Pancreas (tissue), 10 donors: ENCODE data around the gene IQGAP2. TPM values are rescaled to one million over a fixed set of nuclear protein-coding genes. Genes with fewer than 3 reads are reported as not detected.
A peak's percentile ranks its signal among the peaks of the same experiment; 100 is the strongest.
"Not testable (repeated sequence)": the region's sequence is repeated elsewhere in the genome, so short reads cannot be mapped to it uniquely, and the experiment has no call there.

ENCODE experiments used
- ATAC-seq, 4 donors: fragments of 200-7000 bp; cut with Tn5 transposase; one replicate each; pipeline versions ENCODE4 v1.8.0 to v1.9.1; 2020; ENCODE audit warnings: mild to moderate bottlenecking in 4 of 4, moderate library complexity in 4 of 4
- DNase-seq, 6 donors: peaks; one replicate each; pipeline ENCODE4 v3.0.0-alpha.2; 2020
- FAIRE-seq: peaks from 2 replicates; lab custom pipeline; 2012; peaks lifted over from hg19 to GRCh38; lab: Jason Lieb, UNC
- H3K27ac ChIP-seq, 4 donors: fragments of 200-600 bp; sonication (generic); 1 replicate in 3 of 4; 2 replicates in 1 of 4; pipeline versions ENCODE4 v1.5.0 to v1.8.0; 2020
- H3K27me3 ChIP-seq, 4 donors: fragments of 200-600 bp; one replicate each; pipeline ENCODE4 v1.8.0; 2021
- H3K36me3 ChIP-seq, 3 donors: fragments of 200-600 bp; sonication (generic) in 1 of 3; one replicate each; pipeline versions ENCODE4 v1.5.0 to v1.8.0; 2020 to 2021
- H3K4me1 ChIP-seq, 3 donors: fragments of 200-600 bp; one replicate each; pipeline ENCODE4 v1.8.0; 2021
- H3K4me3 ChIP-seq, 4 donors: fragments of 200-600 bp; sonication (generic) in 2 of 4; one replicate each; pipeline versions ENCODE4 v1.5.0 to v1.8.0; 2020 to 2021
- H3K9me3 ChIP-seq, 4 donors: fragments of 200-600 bp; one replicate each; pipeline ENCODE4 v1.8.0; 2021
- WGBS, 2 donors: extraction: QIAGEN DNeasy Blood & Tissue Kit; methylation state at CpG; one replicate each; pipeline ENCODE4 v1.1.7; 2013; 5-methylcytosine and 5-hydroxymethylcytosine counted together
- intact Hi-C, 3 donors: fragments of 100-400 bp; cut with DNase I; formaldehyde crosslinking; loops; one replicate each; pipeline versions ENCODE4 v1.11.1 to v1.14.2; 2022
- polyA plus RNA-seq, 2 donors: library from polyadenylated mRNA; stranded (reverse); fragments of 200-250 nt; gene quantifications; one replicate each; pipeline ENCODE4 v1.2.3, GENCODE V29; 2013
- total RNA-seq, 6 donors: library from RNA; stranded (reverse); fragmentation: NEBNext Ultra II Directional in 4 of 6; extraction: Animal tissue kit (Norgen Biotek cat#: 25700) in 4 of 6; gene quantifications; one replicate each; pipeline versions ENCODE4 v1.2.1 to v1.2.4, GENCODE V29; 2021 to 2023
- TF ChIP-seq, protein P1 (sequence below), 4 donors: fragments of 200-600 bp; sonication (generic) in 3 of 4; IDR thresholded peaks; one replicate each; pipeline versions ENCODE4 v1.5.0 to v1.8.0; 2021; ENCODE audit warnings: antibody characterized with exemption in 4 of 4
- donor health status: healthy with polysubstance abuse.
- donor health status: DM: no; HTN: no; CAD: no; lungs with moderate emphysema.
- donor health status: DM: no; HTN: no; CAD: no.
- donor health status: control.
- donor health status: control.
- donor health status: Bipolar disorder and iron deficiency.
- donor health status: DM: yes; HTN: yes; CAD: no.
- donor health status: DM: no; HTN: no; CAD: no.
- donor health status: DM: no; HTN: no; CAD: no.
- donor health status: DM: yes; HTN: yes; CAD: no.

IQGAP2 gene
- total and polyA plus RNA-seq, 8 donors, result 14.4 to 54.0 (median 35.2) TPM

DNA sequence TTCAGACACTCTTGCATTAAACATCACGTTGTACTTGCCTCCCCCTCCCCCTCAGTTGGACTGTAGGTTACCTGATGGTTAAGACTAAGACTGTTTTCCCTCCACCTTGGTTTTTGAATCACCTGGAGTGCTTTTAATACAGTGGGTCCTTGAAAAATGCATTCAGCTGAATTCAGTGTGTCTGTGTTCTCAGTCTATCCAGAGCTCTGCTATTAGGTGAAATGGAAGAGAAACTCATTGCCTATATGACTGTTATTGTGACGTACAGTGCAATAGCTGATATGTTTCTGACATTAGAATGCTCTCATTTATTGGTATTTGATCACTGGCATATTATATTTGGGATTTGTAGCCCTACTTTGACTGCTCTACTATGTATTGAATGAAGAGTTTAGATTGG is 111.6 kb downstream of the IQGAP2 start:
- DNase-seq (no peak), FAIRE-seq (no peak), ATAC-seq (no peak)
- H3K9me3 ChIP-seq, result no peaks in the 10 kb centered on the region
- no peaks in the 10 kb centered on the region for H3K36me3 ChIP-seq
- H3K4me1 ChIP-seq, result no peaks in the 10 kb centered on the region
- TF ChIP-seq, protein P1, sequence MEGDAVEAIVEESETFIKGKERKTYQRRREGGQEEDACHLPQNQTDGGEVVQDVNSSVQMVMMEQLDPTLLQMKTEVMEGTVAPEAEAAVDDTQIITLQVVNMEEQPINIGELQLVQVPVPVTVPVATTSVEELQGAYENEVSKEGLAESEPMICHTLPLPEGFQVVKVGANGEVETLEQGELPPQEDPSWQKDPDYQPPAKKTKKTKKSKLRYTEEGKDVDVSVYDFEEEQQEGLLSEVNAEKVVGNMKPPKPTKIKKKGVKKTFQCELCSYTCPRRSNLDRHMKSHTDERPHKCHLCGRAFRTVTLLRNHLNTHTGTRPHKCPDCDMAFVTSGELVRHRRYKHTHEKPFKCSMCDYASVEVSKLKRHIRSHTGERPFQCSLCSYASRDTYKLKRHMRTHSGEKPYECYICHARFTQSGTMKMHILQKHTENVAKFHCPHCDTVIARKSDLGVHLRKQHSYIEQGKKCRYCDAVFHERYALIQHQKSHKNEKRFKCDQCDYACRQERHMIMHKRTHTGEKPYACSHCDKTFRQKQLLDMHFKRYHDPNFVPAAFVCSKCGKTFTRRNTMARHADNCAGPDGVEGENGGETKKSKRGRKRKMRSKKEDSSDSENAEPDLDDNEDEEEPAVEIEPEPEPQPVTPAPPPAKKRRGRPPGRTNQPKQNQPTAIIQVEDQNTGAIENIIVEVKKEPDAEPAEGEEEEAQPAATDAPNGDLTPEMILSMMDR (IDR thresholded peaks at IDR 0.05), result no peak
- no peak overlapping the region for H3K4me3 ChIP-seq
- intact Hi-C loops, result no loop called here
- H3K27me3 ChIP-seq, result no peaks in the 10 kb centered on the region
- H3K27ac ChIP-seq, result no peak overlapping the region
- WGBS, 2 donors, result 72 to 82% methylated on average over 2 of the region's 2 CpGs

DNA sequence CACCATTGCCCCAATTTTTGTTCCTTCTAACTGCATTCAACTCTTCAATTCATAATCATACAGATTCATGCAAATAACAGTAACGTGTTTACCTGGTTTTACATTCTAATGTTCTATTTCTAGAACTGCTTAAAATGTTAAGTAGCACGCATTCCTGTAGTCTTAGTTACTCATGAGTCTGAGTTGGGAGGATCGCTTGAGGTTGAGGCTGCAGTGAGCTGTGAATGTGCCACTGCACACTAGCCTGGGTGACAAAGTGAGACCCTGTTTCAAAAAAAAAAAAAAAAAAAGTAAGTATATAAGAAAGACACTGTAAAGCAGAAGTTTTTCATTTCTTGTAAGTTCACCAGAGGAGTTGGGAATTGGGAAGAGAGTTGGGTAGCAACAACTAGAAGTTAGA is 114.2 kb downstream of the IQGAP2 start:
- Histone ChIP-seq H3K27me3 (no peaks in the 10 kb centered on the region), H3K36me3 (no peaks in the 10 kb centered on the region), H3K4me1 (peaks cover 0 to 2% (median 0%) of the 10 kb centered on the region in 3 donors), H3K4me3 (no peak overlapping the region), H3K9me3 (no peaks in the 10 kb centered on the region), H3K27ac (no peak overlapping the region)
- ATAC-seq, result no peak
- DNase-seq, result no peak
- FAIRE-seq, result no peak
- intact Hi-C loops, result no loop called here
- 97 to 98% methylated on average over 3 of the region's 3 CpGs for WGBS, 2 donors
- TF ChIP-seq, protein P1 (IDR thresholded peaks at IDR 0.05), result no peak

DNA sequence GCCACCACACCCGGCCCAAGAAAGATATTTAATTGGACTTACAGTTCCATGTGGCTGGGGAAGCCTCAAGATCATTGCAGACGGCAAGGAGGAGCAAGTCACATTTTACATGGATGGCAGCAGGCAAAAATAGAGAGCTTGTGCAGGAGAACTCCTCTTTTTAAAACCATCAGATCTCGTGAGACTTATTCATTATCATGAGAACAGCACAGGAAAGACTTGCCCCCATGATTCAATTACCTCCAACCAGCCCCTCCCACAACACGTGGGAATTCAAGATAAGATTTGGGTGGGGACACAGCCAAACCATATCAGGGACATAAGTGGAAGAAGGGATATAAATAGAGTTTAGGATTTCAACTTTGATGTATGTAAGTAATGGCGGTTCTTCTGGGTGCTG is 115.2 kb downstream of the IQGAP2 start:
- DNase-seq, H3K27me3 ChIP-seq, FAIRE-seq, H3K9me3 ChIP-seq, H3K4me1 ChIP-seq, intact Hi-C loops, H3K27ac ChIP-seq, H3K36me3 ChIP-seq, H3K4me3 ChIP-seq, ATAC-seq: not testable (repeated sequence)
- 77 to 87% methylated on average over 5 of the region's 5 CpGs for WGBS, 2 donors

GRCh38 chr5:76521240-76521758 is 118.2 kb downstream of the IQGAP2 start:
- Histone ChIP-seq H3K36me3 (no peaks in the 10 kb centered on the region), H3K9me3 (no peaks in the 10 kb centered on the region), H3K27ac (no peak overlapping the region), H3K27me3 (no peaks in the 10 kb centered on the region), H3K4me3 (no peak overlapping the region), H3K4me1 (peaks cover 0 to 12% (median 4%) of the 10 kb centered on the region in 3 donors)
- FAIRE-seq (no peak), ATAC-seq (peak in 2 of 4 donors; percentile 9 to 43), DNase-seq (no peak)
- TF ChIP-seq, protein P1 (IDR thresholded peaks at IDR 0.05), result no peak
- whole genome bisulfite sequencing, 2 donors, result 75 to 76% methylated on average over 6 of the region's 6 CpGs
- intact Hi-C loops, result no loop called here

GRCh38 chr5:76522103-76522935 is 119.2 kb downstream of the IQGAP2 start:
- Histone ChIP-seq H3K9me3 (no peaks in the 10 kb centered on the region), H3K4me1 (peaks cover 2 to 16% (median 4%) of the 10 kb centered on the region in 3 donors), H3K27ac (peak overlapping the region in 2 of 4 donors; percentile 13 to 25), H3K27me3 (no peaks in the 10 kb centered on the region), H3K36me3 (no peaks in the 10 kb centered on the region), H3K4me3 (no peak overlapping the region)
- WGBS, 2 donors, result 75 to 77% methylated on average over 11 of the region's 11 CpGs
- intact Hi-C loops, result no loop called here
- FAIRE-seq (peak; percentile 59), DNase-seq (no peak), ATAC-seq (peak; percentile 85 to 98 (median 96))
- TF ChIP-seq, protein P1 (IDR thresholded peaks at IDR 0.05), result no peak
